K562 (cell line): Measurements from ENCODE around the gene ARFGAP1. TPM values are rescaled to one million over a fixed set of nuclear protein-coding genes. Genes with fewer than 3 reads are reported as not detected.
A peak's percentile ranks its signal among the peaks of the same experiment; 100 is the strongest.

Source experiments
- ATAC-seq: fragments of 200-7000 bp; cut with Tn5 transposase; 3 replicates; pipeline ENCODE4 v1.9.1; 2020; ENCODE audit warnings: moderate library complexity
- BruUV-seq: library from RNA; stranded (reverse); fragments of 400-500 nt; replicated peaks from 2 replicates; lab custom pipeline; 2021; lab: Mats Ljungman, UMichigan
- CTCF ChIA-PET: fragments of 300-600 bp; formaldehyde crosslinking; extraction: SDS; loops from one replicate; lab custom pipeline; 2021; ENCODE audit warnings: low intra/inter-chr PET ratio; lab: Yijun Ruan, JAX
- POLR2A ChIA-PET: fragments of 300-600, 350-650 bp; sonication (Branson Sonifier 250); formaldehyde crosslinking; extraction: SDS; loops from one replicate; lab custom pipeline; 2021; ENCODE audit warnings: antibody characterized with exemption, inconsistent platforms; lab: Yijun Ruan, JAX
- DNase-seq, 4 experiments: peaks; one replicate each; pipeline versions ENCODE4 v3.0.0 to v3.0.0-alpha.2; 2011 to 2018; ENCODE audit warnings: low spot score in 3 of 4, mixed read lengths in 3 of 4; ENCODE audit errors: extremely low read depth in 1 of 4
- FAIRE-seq: peaks from 2 replicates; lab custom pipeline; 2011; peaks lifted over from hg19 to GRCh38; lab: Jason Lieb, UNC
- H2AFZ ChIP-seq: 2 replicates; pipeline ENCODE4 v1.6.0; 2011; ENCODE audit warnings: low read depth, low read length, control low read depth, inconsistent platforms
- H3K27ac ChIP-seq: fragments of 200-600 bp; 3 replicates; pipeline ENCODE4 v1.8.0; 2011; ENCODE audit warnings: low read depth, mild to moderate bottlenecking, control low read depth, inconsistent platforms, low read length, moderate library complexity, mixed read lengths; ENCODE audit errors: extremely low read depth
- H3K27me3 ChIP-seq, 2 experiments: fragments of 300-600 bp in 1 of 2; 2 replicates in 1 of 2; 3 replicates in 1 of 2; pipeline versions ENCODE4 v1.6.0 to v1.8.0; 2011; ENCODE audit warnings: inconsistent platforms in 2 of 2, low read length in 2 of 2, mild to moderate bottlenecking in 1 of 2, mixed read lengths in 1 of 2, moderate library complexity in 1 of 2; ENCODE audit not compliant: control insufficient read depth in 2 of 2, insufficient read depth in 2 of 2
- H3K36me3 ChIP-seq: fragments of 300-600 bp; 3 replicates; pipeline ENCODE4 v1.8.0; 2011; ENCODE audit warnings: mild to moderate bottlenecking, low read length, inconsistent platforms; ENCODE audit not compliant: control insufficient read depth, insufficient read depth
- H3K4me1 ChIP-seq, 2 experiments: fragments of 200-600 bp in 1 of 2; replicated peaks in 1 of 2; 2 replicates in 1 of 2; 3 replicates in 1 of 2; pipeline versions ENCODE4 v1.5.1 to v1.8.0; 2011; ENCODE audit warnings: inconsistent platforms in 2 of 2, low read length in 2 of 2, mild to moderate bottlenecking in 1 of 2, mixed read lengths in 1 of 2, moderate library complexity in 1 of 2; ENCODE audit not compliant: control insufficient read depth in 2 of 2, insufficient read depth in 2 of 2
- H3K4me2 ChIP-seq: 2 replicates; pipeline ENCODE4 v1.6.1; 2011; ENCODE audit warnings: low read length, control low read depth, inconsistent platforms, mixed read lengths; ENCODE audit not compliant: insufficient read depth
- H3K4me3 ChIP-seq: fragments of 200-600 bp; sonication (generic), shearing (Covaris generic); 2 replicates; pipeline ENCODE4 v1.5.1; 2016; ENCODE audit warnings: control low read depth, inconsistent platforms
- H3K79me2 ChIP-seq: fragments of 200-600 bp; 3 replicates; pipeline ENCODE4 v1.8.0; 2011; ENCODE audit warnings: low read length, inconsistent platforms; ENCODE audit not compliant: control insufficient read depth, insufficient read depth
- H3K9ac ChIP-seq, 2 experiments: 2 replicates each; pipeline versions ENCODE4 v1.6.0 to v1.6.1; 2011; ENCODE audit warnings: low read depth in 2 of 2, low read length in 2 of 2, control low read depth in 1 of 2, inconsistent platforms in 1 of 2, mild to moderate bottlenecking in 1 of 2, mixed read lengths in 1 of 2; ENCODE audit not compliant: insufficient read depth in 1 of 2
- H3K9me1 ChIP-seq: one replicate; pipeline ENCODE4 v1.6.0; 2011; ENCODE audit warnings: inconsistent platforms, mild to moderate bottlenecking, low read length, moderate library complexity; ENCODE audit not compliant: control insufficient read depth, insufficient read depth
- H3K9me3 ChIP-seq: replicated peaks from 2 replicates; pipeline ENCODE4 v1.5.1; 2011; ENCODE audit warnings: low read depth, low read length, inconsistent platforms; ENCODE audit not compliant: control insufficient read depth, insufficient read depth
- H4K20me1 ChIP-seq: replicated peaks from 2 replicates; pipeline ENCODE4 v1.6.1; 2011; ENCODE audit warnings: low read length, inconsistent platforms, mixed read lengths; ENCODE audit not compliant: control insufficient read depth, insufficient read depth
- BRF1 ChIP-seq: IDR thresholded peaks from 3 replicates; pipeline ENCODE4 v1.6.1; 2011; ENCODE audit warnings: borderline replicate concordance, mild to moderate bottlenecking; ENCODE audit not compliant: insufficient read length; ENCODE audit errors: extremely low read depth
- HMG20A ChIP-seq: fragments of 450-650 bp; formaldehyde crosslinking; conservative IDR thresholded peaks from 2 replicates; pipeline ENCODE4 v1.4.0; 2020; ENCODE audit warnings: mild to moderate bottlenecking, mixed read lengths
- MEIS2 ChIP-seq: fragments of 450-650 bp; IDR thresholded peaks from 2 replicates; pipeline ENCODE4 v1.6.1; 2014; ENCODE audit warnings: mild to moderate bottlenecking; ENCODE audit not compliant: partially characterized antibody
- NBN ChIP-seq: fragments of 450-650 bp; IDR thresholded peaks from 2 replicates; pipeline ENCODE4 v1.6.1; 2016; ENCODE audit warnings: low read depth, mild to moderate bottlenecking
- POLR2A ChIP-seq: fragments of 450-650 bp; conservative IDR thresholded peaks from 2 replicates; pipeline ENCODE4 v1.6.1; 2016
- POLR2G ChIP-seq: fragments of 200-400 bp; formaldehyde crosslinking; IDR thresholded peaks from 2 replicates; pipeline ENCODE4 v1.6.1; 2017; ENCODE audit warnings: low read depth, mild to moderate bottlenecking, antibody characterized with exemption, low read length, moderate library complexity
- PTTG1 ChIP-seq: fragments of 450-650 bp; IDR thresholded peaks from 2 replicates; pipeline ENCODE4 v1.6.1; 2016; ENCODE audit warnings: low read depth, mild to moderate bottlenecking, missing genetic modification characterization, missing compliant biosample characterization
- RBFOX2 ChIP-seq: fragments of 200-400 bp; formaldehyde crosslinking; IDR thresholded peaks from 2 replicates; pipeline ENCODE4 v1.6.1; 2017; ENCODE audit warnings: low read depth, mild to moderate bottlenecking, low read length, moderate library complexity
- TAF9B ChIP-seq: fragments of 450-650 bp; IDR thresholded peaks from 2 replicates; pipeline ENCODE4 v1.6.1; 2018; ENCODE audit warnings: mild to moderate bottlenecking; ENCODE audit not compliant: partially characterized antibody
- ZNF224 ChIP-seq: sonication (generic); formaldehyde crosslinking; IDR thresholded peaks from 2 replicates; pipeline ENCODE4 v1.8.0; 2022; ENCODE audit warnings: mild to moderate bottlenecking, missing genetic modification reagents
- WGBS: fragments of 100-300 bp; shearing (Covaris generic); methylation state at CpG from one replicate; pipeline ENCODE4 v1.1.6; 2016; ENCODE audit warnings: low coverage, mixed read lengths; ENCODE audit not compliant: insufficient coverage; ENCODE audit errors: missing lambda C conversion rate; 5-methylcytosine and 5-hydroxymethylcytosine counted together
- in situ Hi-C: fragments of 300-500 bp; cut with MboI; formaldehyde crosslinking; loops from 4 replicates; pipeline ENCODE4 v1.15.0; 2018; ENCODE audit warnings: inconsistent platforms, mixed read lengths
- intact Hi-C: fragments of 100-400 bp; cut with micrococcal nuclease; formaldehyde crosslinking; loops from 2 replicates; pipeline ENCODE4 v1.14.2; 2022
- polyA plus RNA-seq, 8 experiments: library from polyadenylated mRNA; depleted of rRNA in 4 of 8; stranded (reverse) in 5 of 8; unstranded in 3 of 8; fragments of >200 nt; fragmentation: Nextera tagmentation in 2 of 8; fragmentation: Illumina TruSeq in 1 of 8; extraction: Ambion mirVana in 2 of 8; extraction: Trizol in 1 of 8; gene quantifications; 2 replicates each; pipeline versions ENCODE4 v1.2.1 to v1.2.3, GENCODE V29; 2011 to 2014; ENCODE audit warnings: inconsistent platforms in 1 of 8, missing spikeins in 1 of 8
- total RNA-seq, 7 experiments: library from RNA; depleted of rRNA in 6 of 7; stranded (reverse); fragments of >200 nt in 6 of 7; fragmentation: Illumina TruSeq in 2 of 7; extraction: Trizol in 2 of 7; gene quantifications; 2 replicates each; pipeline versions ENCODE4 v1.2.1 to v1.2.3, GENCODE V29; 2011 to 2021; ENCODE audit warnings: low replicate concordance in 1 of 7

The ARFGAP1 gene
- total and polyA plus RNA-seq, 9 of the 15 experiments (the other 6 are each of a cell fraction or from before 2014, with no cell fraction given): 0.53 to 102 (median 33.5) TPM

DNA sequence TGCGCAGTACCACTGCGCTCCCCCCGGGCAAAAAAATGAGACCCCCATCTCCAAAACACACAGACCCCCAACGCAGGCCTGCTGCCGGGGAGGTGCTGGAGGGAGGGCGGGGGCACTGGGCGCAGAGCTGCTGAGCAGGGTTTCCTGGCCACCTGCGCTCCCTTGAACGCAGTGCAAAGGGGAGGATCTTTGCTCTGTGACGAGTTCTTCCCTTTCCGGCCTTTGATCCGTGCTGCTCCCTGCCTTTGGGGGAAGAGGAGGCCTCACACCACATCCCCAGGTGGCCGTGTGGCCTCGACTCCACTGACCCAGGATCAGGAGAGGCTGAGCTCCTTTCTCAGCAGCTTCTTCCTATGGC lies 11.4 kb downstream of the ARFGAP1 start:
- BruUV-seq: no TSS peak
- ChIA-PET POLR2A (interaction anchor here (0.7 to 5.2 kb wide), 3 partner anchors 9 to 51 kb away, joined by 3 to 28 read pairs (median 24); partner anchors contain the start of genes ARFGAP1 and COL20A1), CTCF (no interaction called here)
- Histone ChIP-seq H3K79me2 (no peaks in the 10 kb centered on the region), H3K36me3 (peaks cover 76% of the 10 kb centered on the region; the same call in 2 of the 3 replicates), H3K9ac (no peak overlapping the region; a peak in 1 of 4 replicates), H3K27me3 (no peaks in the 10 kb centered on the region), H2AFZ (no peak overlapping the region), H3K27ac (no peak overlapping the region), H4K20me1 (0 out of 2 replicates have a peak, but pooled peaks cover 5% of the 10 kb centered on the region), H3K4me1 (peaks cover 0 to 30% of the 10 kb centered on the region in 2 experiments; a peak in 2 of 5 replicates), H3K9me1 (no peaks in the 10 kb centered on the region), H3K4me2 (no peak overlapping the region), H3K4me3 (no peak overlapping the region), H3K9me3 (no peaks in the 10 kb centered on the region)
- in situ Hi-C loops: no loop called here
- ATAC-seq (no peak), DNase-seq (no peak), FAIRE-seq (no peak)
- 88% methylated on average over 8 of the region's 14 CpGs for WGBS
- intact Hi-C loops: no loop called here
- TF ChIP-seq TAF9B (no peak), PTTG1 (tag) (no peak), ZNF224 (CRISPR knock-in tag) (no peak), MEIS2 (no peak), RBFOX2 (0 out of 2 replicates have a peak, but pooled peaks have one; percentile 16), BRF1 (no peak), POLR2G (peak; percentile 15; the same call in 1 of the 2 replicates), HMG20A (CRISPR knock-in tag) (no peak), POLR2A (0 out of 2 replicates have a peak, but pooled peaks have one; percentile 20), NBN (no peak)
